Anterior cingulate cortex (tissue), 58 donors: ENCODE measurements around the gene F2RL3.
A peak's percentile ranks its signal among the peaks of the same experiment; 100 is the strongest.

Experiments used
- DNase-seq, 58 donors: peaks; one replicate each; lab custom pipeline; 2025; lab: John Stamatoyannopoulos, UW

The F2RL3 gene

GRCh38 chr19:16888629-16889365, at the start of gene F2RL3:
F2RL3 (plus strand) TSS chr19:16888999; CDS start chr19:16889190, 191 bp downstream.
- peak in 1 of 58 donors; percentile 13 for DNase-seq

GRCh38 chr19:16841391-16841926, 47.3 kb upstream of the F2RL3 start:
- peak in 16 of 58 donors; percentile 4 to 52 (median 18) for DNase-seq

GRCh38 chr19:16846901-16847300, 41.9 kb upstream of the F2RL3 start:
- DNase-seq: no peak

GRCh38 chr19:16847430-16847829, 41.4 kb upstream of the F2RL3 start:
- no peak for DNase-seq

GRCh38 chr19:16849168-16849567, 39.6 kb upstream of the F2RL3 start:
- no peak for DNase-seq

- DNase-seq: no peak
Measured at GRCh38 chr19:16850133-16850532, 38.7 kb upstream of the F2RL3 start.

GRCh38 chr19:16851031-16851712, 37.6 kb upstream of the F2RL3 start:
- no peak for DNase-seq

GRCh38 chr19:16853066-16853465, 35.7 kb upstream of the F2RL3 start:
- DNase-seq: no peak

- no peak for DNase-seq
Measured at GRCh38 chr19:16856091-16856490, 32.7 kb upstream of the F2RL3 start.

GRCh38 chr19:16859626-16860025, 29.2 kb upstream of the F2RL3 start:
- no peak for DNase-seq

GRCh38 chr19:16860118-16860517, 28.7 kb upstream of the F2RL3 start:
- no peak for DNase-seq

GRCh38 chr19:16861011-16861410, 27.8 kb upstream of the F2RL3 start:
- no peak for DNase-seq

GRCh38 chr19:16861834-16862233, 27.0 kb upstream of the F2RL3 start:
- DNase-seq: no peak

- DNase-seq: no peak
Measured at GRCh38 chr19:16862826-16863415, 25.9 kb upstream of the F2RL3 start.

- DNase-seq: no peak
Measured at GRCh38 chr19:16867211-16867610, 21.6 kb upstream of the F2RL3 start.

GRCh38 chr19:16868423-16869130, 20.2 kb upstream of the F2RL3 start:
- no peak for DNase-seq

GRCh38 chr19:16869331-16869972, 19.3 kb upstream of the F2RL3 start:
- no peak for DNase-seq

- DNase-seq: no peak
Measured at GRCh38 chr19:16871871-16872270, 16.9 kb upstream of the F2RL3 start.

- DNase-seq: no peak
Measured at GRCh38 chr19:16872728-16873127, 16.1 kb upstream of the F2RL3 start.

- DNase-seq: no peak
Measured at GRCh38 chr19:16873594-16873993, 15.2 kb upstream of the F2RL3 start.
